GM06990 (cell line): ENCODE results near the gene TOPAZ1.
A peak's percentile ranks its signal among the peaks of the same experiment; 100 is the strongest.

Experiments used
- DNase-seq: peaks from one replicate; pipeline ENCODE4 v3.0.0-alpha.2; 2011; ENCODE audit not compliant: insufficient read length; ENCODE audit errors: extremely low read depth
- H3K27me3 ChIP-seq: replicated peaks from 2 replicates; pipeline ENCODE4 v1.6.0; 2011; ENCODE audit warnings: low read length; ENCODE audit not compliant: control insufficient read depth, insufficient read depth
- H3K36me3 ChIP-seq: 2 replicates; pipeline ENCODE4 v1.5.1; 2011; ENCODE audit warnings: low read length; ENCODE audit not compliant: control insufficient read depth, insufficient read depth
- H3K4me3 ChIP-seq: replicated peaks from 2 replicates; pipeline ENCODE4 v1.5.1; 2011; ENCODE audit warnings: low read depth, mild to moderate bottlenecking, control low read depth, low read length
- CTCF ChIP-seq: IDR thresholded peaks from 2 replicates; pipeline ENCODE4 v1.5.1; 2011; ENCODE audit warnings: low read length, control low read depth, mild to moderate bottlenecking, inconsistent platforms; ENCODE audit not compliant: insufficient read depth, poor library complexity, severe bottlenecking

Gene TOPAZ1

GRCh38 chr3:44227632-44228031 lies 14.1 kb upstream of the TOPAZ1 start:
- Histone ChIP-seq H3K4me3 (no peak overlapping the region), H3K36me3 (no peaks in the 10 kb centered on the region), H3K27me3 (peaks cover 4% of the 10 kb centered on the region; the same call in 1 of the 2 replicates)
- no peak for TF ChIP-seq CTCF
- DNase-seq = no peak

GRCh38 chr3:44228900-44229299 lies 12.8 kb upstream of the TOPAZ1 start:
- Histone ChIP-seq H3K36me3 (no peaks in the 10 kb centered on the region), H3K27me3 (no peaks in the 10 kb centered on the region; the same call in 1 of the 2 replicates), H3K4me3 (no peak overlapping the region)
- no peak for DNase-seq
- TF ChIP-seq CTCF = no peak

GRCh38 chr3:44232407-44232806 lies 9.3 kb upstream of the TOPAZ1 start:
- Histone ChIP-seq H3K4me3 (no peak overlapping the region), H3K27me3 (no peaks in the 10 kb centered on the region; the same call in 1 of the 2 replicates), H3K36me3 (no peaks in the 10 kb centered on the region)
- DNase-seq = no peak
- no peak for TF ChIP-seq CTCF

GRCh38 chr3:44234648-44235268 lies 6.9 kb upstream of the TOPAZ1 start:
- H3K36me3 ChIP-seq = no peaks in the 10 kb centered on the region
- no peaks in the 10 kb centered on the region; the same call in 1 of the 2 replicates for H3K27me3 ChIP-seq
- no peak for TF ChIP-seq CTCF
- no peak for DNase-seq
- H3K4me3 ChIP-seq = no peak overlapping the region

GRCh38 chr3:44235604-44236484 lies 5.8 kb upstream of the TOPAZ1 start:
- H3K4me3 ChIP-seq = no peak overlapping the region
- no peaks in the 10 kb centered on the region for H3K36me3 ChIP-seq
- DNase-seq = no peak
- no peaks in the 10 kb centered on the region; the same call in 1 of the 2 replicates for H3K27me3 ChIP-seq
- peak; percentile 78 for TF ChIP-seq CTCF
